CD4-positive, CD25-positive, alpha-beta regulatory T cell (primary cell): ENCODE results near the gene PRKCE. TPM values are rescaled to one million over a fixed set of nuclear protein-coding genes. Genes with fewer than 3 reads are reported as not detected.

Source experiments
- ATAC-seq, 2 donors: fragments of 150-1000 bp; cut with Tn5 transposase; one replicate each; pipeline ENCODE4 v1.10.0; 2021; ENCODE audit warnings: low read depth in 2 of 2, moderate number of reproducible peaks in 2 of 2, moderate library complexity in 1 of 2
- DNase-seq, 3 donors: peaks; one replicate each; pipeline versions ENCODE4 v3.0.0 to v3.0.0-alpha.2; 2012 to 2022; ENCODE audit warnings: mixed read lengths in 1 of 3
- H3K27ac ChIP-seq: one replicate; pipeline ENCODE4 v1.7.0; 2013; ENCODE audit warnings: mild to moderate bottlenecking, low read length; ENCODE audit not compliant: insufficient read depth, poor library complexity, severe bottlenecking
- H3K27me3 ChIP-seq: one replicate; pipeline ENCODE4 v1.7.0; 2013; ENCODE audit warnings: low read length; ENCODE audit not compliant: control insufficient read depth, insufficient read depth
- H3K36me3 ChIP-seq: one replicate; pipeline ENCODE4 v1.7.0; 2013; ENCODE audit warnings: mild to moderate bottlenecking, low read length, moderate library complexity; ENCODE audit not compliant: control insufficient read depth, insufficient read depth
- H3K4me1 ChIP-seq: 2 replicates; pipeline ENCODE4 v1.7.0; 2013; ENCODE audit warnings: mild to moderate bottlenecking, low read length; ENCODE audit not compliant: insufficient read depth, control insufficient read depth, poor library complexity, severe bottlenecking
- H3K4me3 ChIP-seq: one replicate; pipeline ENCODE4 v1.7.0; 2013; ENCODE audit warnings: low read depth, mild to moderate bottlenecking, low read length, moderate library complexity
- H3K9me3 ChIP-seq, 2 experiments: 1 replicate in 1 of 2; 2 replicates in 1 of 2; pipeline ENCODE4 v1.7.0; 2013; ENCODE audit warnings: low read length in 2 of 2, mild to moderate bottlenecking in 1 of 2, moderate library complexity in 1 of 2; ENCODE audit not compliant: control insufficient read depth in 2 of 2
- H3K27ac Mint-ChIP-seq, 3 donors: one replicate each; pipeline ENCODE4 v1.8.0; 2020 to 2022; ENCODE audit warnings: mild to moderate bottlenecking in 3 of 3, mixed read lengths in 3 of 3, moderate library complexity in 2 of 3
- H3K27me3 Mint-ChIP-seq: one replicate; pipeline ENCODE4 v1.8.0; 2022; ENCODE audit warnings: mild to moderate bottlenecking, mixed read lengths
- H3K36me3 Mint-ChIP-seq: one replicate; pipeline ENCODE4 v1.8.0; 2020; ENCODE audit warnings: mixed read lengths
- H3K4me1 Mint-ChIP-seq, 4 donors: one replicate each; pipeline ENCODE4 v1.8.0; 2020 to 2022; ENCODE audit warnings: mixed read lengths in 4 of 4, mild to moderate bottlenecking in 1 of 4
- H3K4me3 Mint-ChIP-seq, 4 donors: one replicate each; pipeline ENCODE4 v1.8.0; 2020 to 2022; ENCODE audit warnings: mild to moderate bottlenecking in 4 of 4, mixed read lengths in 4 of 4, moderate library complexity in 3 of 4
- H3K9me3 Mint-ChIP-seq, 7 donors: one replicate each; pipeline ENCODE4 v1.8.0; 2020 to 2022; ENCODE audit warnings: mixed read lengths in 7 of 7, mild to moderate bottlenecking in 3 of 7, moderate library complexity in 2 of 7
- polyA plus RNA-seq, 4 donors: library from polyadenylated mRNA; unstranded; fragments of 300-500 nt; fragmentation: Illumina TruSeq; gene quantifications; one replicate each; pipeline ENCODE4 v1.2.3, GENCODE V29; 2021
- total RNA-seq: library from RNA; stranded (reverse); gene quantifications from one replicate; pipeline ENCODE4 v1.2.3, GENCODE V29; 2022

PRKCE gene
- total and polyA plus RNA-seq, 5 donors from 2014 or later: 0.78 to 16.5 (median 1.3) TPM

DNA sequence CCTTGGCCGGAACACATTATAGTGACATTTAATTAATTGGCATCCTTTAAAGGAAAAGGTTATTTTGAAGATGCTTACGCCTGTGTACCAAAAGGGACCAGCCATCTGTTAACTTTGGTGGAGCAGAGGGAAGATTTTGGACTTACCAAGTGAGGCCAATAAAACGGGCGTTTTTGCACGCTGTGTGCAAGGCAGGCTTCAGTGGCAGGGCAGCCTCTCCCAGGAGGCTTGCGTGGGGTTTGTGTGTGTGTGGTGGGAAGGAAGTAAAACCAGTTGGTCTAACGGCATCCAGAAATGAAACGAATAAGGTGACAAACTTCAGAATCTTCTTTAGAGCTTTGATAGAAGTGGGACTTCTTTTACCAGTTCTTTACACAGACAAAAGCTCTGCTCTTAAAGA, 191.7 kb downstream of the PRKCE start:
- H3K27me3 ChIP-seq: no peaks in the 10 kb centered on the region
- H3K4me1 Mint-ChIP-seq: peaks cover 0 to 11% (median 0%) of the 10 kb centered on the region in 4 donors

DNA sequence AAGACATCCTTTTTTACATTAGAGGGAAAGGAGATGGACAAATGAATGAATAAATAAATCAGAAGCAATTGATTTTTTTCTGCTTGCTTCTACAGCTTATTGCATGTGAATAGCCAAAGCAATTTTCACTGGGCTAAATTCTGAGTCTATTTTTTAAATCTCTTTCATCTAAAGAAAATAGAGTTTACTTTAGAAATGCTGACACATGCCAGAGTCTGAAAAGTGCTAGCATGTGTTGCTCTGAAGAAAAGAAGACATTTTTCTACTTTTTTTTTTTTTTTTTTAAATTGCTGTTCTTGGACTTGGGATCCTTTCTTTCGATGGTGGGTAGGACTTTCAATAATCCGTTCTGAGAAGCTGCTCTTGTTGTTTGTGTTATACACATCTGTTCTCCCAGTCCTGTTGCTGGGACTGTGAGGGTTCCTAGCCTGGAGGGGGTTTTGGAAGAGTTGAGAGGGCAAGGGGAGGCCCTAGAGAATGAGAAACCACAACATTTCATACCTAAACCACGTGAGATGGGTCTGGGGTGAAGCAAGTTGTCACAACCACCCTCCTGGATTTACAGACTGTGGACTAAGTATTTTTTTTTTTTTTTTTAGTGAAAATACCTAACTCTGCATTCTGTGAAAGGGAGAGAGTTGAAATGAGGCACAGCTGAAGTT, 193.5 kb downstream of the PRKCE start:
- no peak for DNase-seq
- Mint-ChIP-seq H3K4me1 (peaks cover 0 to 7% (median 0%) of the 10 kb centered on the region in 4 donors), H3K27ac (peak overlapping the region in 1 of 3 donors; percentile 27)

More for the DNA sequence above, 191.7 kb downstream of the PRKCE start:
- Histone ChIP-seq H3K4me3 (no peak overlapping the region), H3K27ac (no peak overlapping the region), H3K9me3 (no peaks in the 10 kb centered on the region), H3K36me3 (no peaks in the 10 kb centered on the region), H3K4me1 (no peaks in the 10 kb centered on the region)
- no peak overlapping the region for H3K4me3 Mint-ChIP-seq
- no peaks in the 10 kb centered on the region for H3K27me3 Mint-ChIP-seq
- ATAC-seq (no peak), DNase-seq (peak in 1 of 3 donors; percentile 8)
- H3K9me3 Mint-ChIP-seq: peaks cover 0 to 2% (median 0%) of the 10 kb centered on the region in 7 donors
- peak overlapping the region in 1 of 3 donors; percentile 32 for H3K27ac Mint-ChIP-seq
- peaks cover 8% of the 10 kb centered on the region for H3K36me3 Mint-ChIP-seq

GRCh38 chr2:45845566-45845965, 194.1 kb downstream of the PRKCE start:
- Histone ChIP-seq H3K4me1 (no peaks in the 10 kb centered on the region), H3K36me3 (no peaks in the 10 kb centered on the region), H3K27ac (no peak overlapping the region), H3K27me3 (no peaks in the 10 kb centered on the region), H3K9me3 (no peaks in the 10 kb centered on the region), H3K4me3 (no peak overlapping the region)
- Mint-ChIP-seq H3K4me1 (peaks cover 0 to 7% (median 0%) of the 10 kb centered on the region in 4 donors), H3K4me3 (no peak overlapping the region), H3K9me3 (peaks cover 0 to 2% (median 0%) of the 10 kb centered on the region in 7 donors), H3K27me3 (no peaks in the 10 kb centered on the region), H3K27ac (no peak overlapping the region), H3K36me3 (peaks cover 19% of the 10 kb centered on the region)
- ATAC-seq (no peak), DNase-seq (no peak)

More for the DNA sequence above, 193.5 kb downstream of the PRKCE start:
- no peaks in the 10 kb centered on the region for H3K9me3 ChIP-seq
- no peak overlapping the region for H3K4me3 ChIP-seq
- peaks cover 15% of the 10 kb centered on the region for H3K36me3 Mint-ChIP-seq
- no peaks in the 10 kb centered on the region for H3K4me1 ChIP-seq
- H3K27me3 ChIP-seq: no peaks in the 10 kb centered on the region
- no peaks in the 10 kb centered on the region for H3K27me3 Mint-ChIP-seq
- H3K27ac ChIP-seq: no peak overlapping the region
- no peak for ATAC-seq
- no peaks in the 10 kb centered on the region for H3K36me3 ChIP-seq
- no peak overlapping the region for H3K4me3 Mint-ChIP-seq
- H3K9me3 Mint-ChIP-seq: peaks cover 0 to 2% (median 0%) of the 10 kb centered on the region in 7 donors

DNA sequence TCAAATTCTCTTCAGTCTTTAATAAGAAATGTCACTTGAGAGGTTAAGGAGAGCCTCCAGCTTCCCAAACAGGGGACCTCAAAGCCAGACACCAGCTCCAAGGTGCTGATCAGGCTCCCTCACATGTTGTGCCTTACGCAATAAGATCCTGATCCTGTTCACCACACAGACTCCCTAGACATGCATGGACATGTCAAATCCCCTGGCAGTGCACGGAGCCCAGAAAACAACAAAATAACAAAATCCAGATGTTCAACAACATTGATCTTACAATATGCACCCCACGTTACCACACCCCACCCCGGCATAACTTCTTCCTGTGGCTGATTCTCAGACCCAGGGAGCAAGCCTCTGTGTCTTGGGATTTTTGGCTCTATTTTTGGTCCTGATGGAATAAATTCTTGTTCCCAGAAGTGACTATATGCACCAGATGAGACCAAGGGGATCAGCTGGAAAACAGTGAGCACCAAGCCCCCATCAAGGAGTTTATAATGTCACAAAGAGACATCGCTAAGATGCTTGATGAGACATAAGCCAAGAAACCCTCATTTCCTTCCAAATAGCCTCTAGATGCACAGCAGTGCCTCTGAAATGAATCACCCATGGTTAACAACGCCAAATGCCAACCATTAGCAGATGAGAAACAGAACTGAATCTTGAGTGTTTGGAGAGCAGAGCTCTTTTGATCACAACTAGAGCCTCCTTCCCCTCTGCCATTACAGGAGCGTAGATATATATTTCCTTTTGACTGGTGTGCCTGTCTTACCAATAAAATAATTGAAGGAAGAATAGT, 198.2 kb downstream of the PRKCE start:
- Mint-ChIP-seq H3K9me3 (no peaks in the 10 kb centered on the region), H3K4me3 (no peak overlapping the region), H3K27me3 (no peaks in the 10 kb centered on the region), H3K36me3 (peaks cover 19% of the 10 kb centered on the region), H3K4me1 (peaks cover 0 to 6% (median 0%) of the 10 kb centered on the region in 4 donors), H3K27ac (peak overlapping the region in 1 of 3 donors; percentile 23)
- no peaks in the 10 kb centered on the region for H3K9me3 ChIP-seq
- no peak for DNase-seq
- no peaks in the 10 kb centered on the region for H3K27me3 ChIP-seq
- ATAC-seq: no peak
- H3K36me3 ChIP-seq: no peaks in the 10 kb centered on the region
- no peak overlapping the region for H3K27ac ChIP-seq
- no peak overlapping the region for H3K4me3 ChIP-seq
- H3K4me1 ChIP-seq: no peaks in the 10 kb centered on the region

GRCh38 chr2:45850558-45850957, 199.1 kb downstream of the PRKCE start:
- Histone ChIP-seq H3K27ac (no peak overlapping the region), H3K9me3 (no peaks in the 10 kb centered on the region), H3K27me3 (no peaks in the 10 kb centered on the region), H3K4me3 (no peak overlapping the region), H3K4me1 (no peaks in the 10 kb centered on the region), H3K36me3 (no peaks in the 10 kb centered on the region)
- DNase-seq (no peak), ATAC-seq (no peak)
- Mint-ChIP-seq H3K36me3 (peaks cover 19% of the 10 kb centered on the region), H3K27ac (no peak overlapping the region), H3K4me3 (no peak overlapping the region), H3K27me3 (no peaks in the 10 kb centered on the region), H3K9me3 (no peaks in the 10 kb centered on the region), H3K4me1 (peaks cover 0 to 8% (median 0%) of the 10 kb centered on the region in 4 donors)

DNA sequence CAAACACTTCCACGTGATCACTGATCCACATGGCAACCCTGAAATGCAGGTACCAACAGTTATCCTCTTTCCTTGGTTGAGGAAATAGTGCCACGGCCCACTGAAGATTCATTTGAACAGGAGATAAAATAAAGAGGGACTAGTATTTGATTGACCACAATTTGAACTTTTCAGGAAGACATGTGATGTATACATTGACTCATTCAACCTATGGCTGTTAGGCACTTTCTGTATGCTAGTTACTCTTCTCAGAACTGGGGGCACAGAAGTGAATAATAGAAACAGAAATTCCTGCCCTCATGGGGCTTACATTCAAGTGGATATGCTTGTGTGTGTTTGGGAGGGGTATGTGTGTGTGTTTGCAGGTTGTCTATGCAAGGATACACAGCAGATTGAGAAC, 199.6 kb downstream of the PRKCE start:
- ATAC-seq: no peak
- no peak for DNase-seq
- H3K27ac Mint-ChIP-seq: no peak overlapping the region
- H3K4me3 ChIP-seq: no peak overlapping the region
- H3K9me3 ChIP-seq: no peaks in the 10 kb centered on the region
- H3K27ac ChIP-seq: no peak overlapping the region
- no peaks in the 10 kb centered on the region for H3K36me3 ChIP-seq
- H3K4me3 Mint-ChIP-seq: no peak overlapping the region
- H3K4me1 Mint-ChIP-seq: peaks cover 0 to 8% (median 0%) of the 10 kb centered on the region in 4 donors
- H3K4me1 ChIP-seq: no peaks in the 10 kb centered on the region
- H3K27me3 ChIP-seq: no peaks in the 10 kb centered on the region
- H3K9me3 Mint-ChIP-seq: no peaks in the 10 kb centered on the region
- H3K36me3 Mint-ChIP-seq: peaks cover 17% of the 10 kb centered on the region
- no peaks in the 10 kb centered on the region for H3K27me3 Mint-ChIP-seq

DNA sequence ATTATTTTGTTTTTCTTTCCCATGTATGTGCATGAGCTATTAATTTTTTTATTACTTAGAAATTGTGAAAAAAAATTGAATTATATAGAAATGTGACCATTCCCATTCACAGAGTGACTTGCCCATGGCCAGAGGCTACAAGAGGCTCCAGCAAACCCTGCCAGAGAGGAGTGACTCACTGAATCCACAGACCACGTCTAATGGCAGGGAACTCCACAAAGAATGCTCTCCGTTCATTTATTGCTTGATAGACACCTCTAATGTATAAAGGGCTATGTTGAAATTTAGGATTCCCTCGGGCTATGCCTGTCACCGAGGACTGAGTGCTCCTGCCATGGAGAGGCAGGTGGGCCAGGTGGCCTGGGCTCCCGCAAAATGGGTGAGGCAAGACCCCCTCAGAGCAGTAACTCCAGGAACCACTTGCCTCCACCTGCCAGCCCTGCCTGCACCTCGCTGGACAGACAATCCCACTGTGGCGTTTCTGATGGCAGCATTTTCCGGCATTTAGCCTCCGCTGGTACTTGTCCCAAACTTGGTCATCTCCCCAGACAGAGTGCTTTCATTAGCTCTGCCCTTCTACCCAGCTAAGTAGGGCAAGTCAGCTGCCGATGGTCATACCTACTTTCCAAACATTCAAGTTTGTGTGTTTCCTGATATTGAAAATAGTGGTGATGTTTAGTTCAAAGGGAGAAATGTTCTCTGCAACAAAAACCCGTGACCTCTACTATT, 200.3 kb downstream of the PRKCE start:
- Mint-ChIP-seq H3K27me3 (no peaks in the 10 kb centered on the region), H3K36me3 (peaks cover 15% of the 10 kb centered on the region), H3K27ac (no peak overlapping the region), H3K4me1 (peaks cover 0 to 11% (median 1%) of the 10 kb centered on the region in 4 donors), H3K9me3 (peaks cover 0 to 3% (median 0%) of the 10 kb centered on the region in 7 donors), H3K4me3 (no peak overlapping the region)
- DNase-seq: no peak
- H3K36me3 ChIP-seq: no peaks in the 10 kb centered on the region
- H3K9me3 ChIP-seq: no peaks in the 10 kb centered on the region
- no peaks in the 10 kb centered on the region for H3K27me3 ChIP-seq
- no peak overlapping the region for H3K27ac ChIP-seq
- no peak overlapping the region for H3K4me3 ChIP-seq
- H3K4me1 ChIP-seq: no peaks in the 10 kb centered on the region
- no peak for ATAC-seq
